SK-N-SH (cell line): ENCODE measurements around the gene TNFSF11. TPM values are rescaled to one million over a fixed set of nuclear protein-coding genes. Genes with fewer than 3 reads are reported as not detected.

Experiments used
- CTCF ChIA-PET: fragments of 300-600, 350-600 bp; formaldehyde crosslinking; extraction: SDS; loops from one replicate; lab custom pipeline; 2021; lab: Yijun Ruan, JAX
- POLR2A ChIA-PET: fragments of 350-600 bp; sonication (Branson Sonifier 250); formaldehyde crosslinking; extraction: SDS; loops from one replicate; lab custom pipeline; 2020; ENCODE audit warnings: antibody characterized with exemption, inconsistent platforms; lab: Yijun Ruan, JAX
- DNase-seq: peaks from one replicate; pipeline ENCODE4 v3.0.0; 2012
- H2AFZ ChIP-seq: fragments of 200-600 bp; sonication (generic); 2 replicates; pipeline ENCODE4 v1.8.1; 2016; ENCODE audit warnings: antibody characterized with exemption, mild to moderate bottlenecking, low read depth
- H3F3A ChIP-seq: fragments of 200-600 bp; sonication (generic); replicated peaks from 2 replicates; pipeline ENCODE3; 2016; ENCODE audit warnings: antibody characterized with exemption, mild to moderate bottlenecking; ENCODE audit not compliant: insufficient read depth
- H3K27ac ChIP-seq, 2 experiments: fragments of 200-500 bp in 1 of 2; fragments of 200-600 bp in 1 of 2; sonication (Bioruptor generic) in 1 of 2; sonication (generic), shearing (Covaris generic) in 1 of 2; 2 replicates each; pipeline versions ENCODE4 v1.5.1 to v1.6.1; 2014 to 2016; ENCODE audit warnings: low read depth in 2 of 2, inconsistent platforms in 1 of 2, low read length in 1 of 2, mild to moderate bottlenecking in 1 of 2, mixed read lengths in 1 of 2
- H3K27me3 ChIP-seq: fragments of 200-600 bp; sonication (generic), shearing (Covaris generic); 2 replicates; pipeline ENCODE4 v1.6.1; 2016; ENCODE audit warnings: mixed run types; ENCODE audit not compliant: insufficient read depth
- H3K36me3 ChIP-seq, 2 experiments: fragments of 200-500 bp in 1 of 2; fragments of 200-600 bp in 1 of 2; sonication (Bioruptor generic) in 1 of 2; sonication (generic) in 1 of 2; replicated peaks in 1 of 2; 2 replicates each; pipeline versions ENCODE3 to v1.5.1; 2014 to 2016; ENCODE audit warnings: low read length in 1 of 2, mild to moderate bottlenecking in 1 of 2; ENCODE audit not compliant: insufficient read depth in 2 of 2, control insufficient read depth in 1 of 2
- H3K4me1 ChIP-seq, 2 experiments: fragments of 200-500 bp in 1 of 2; fragments of 200-600 bp in 1 of 2; sonication (Bioruptor generic) in 1 of 2; sonication (generic), shearing (Covaris generic) in 1 of 2; 2 replicates each; pipeline versions ENCODE4 v1.5.1 to v1.6.1; 2014 to 2016; ENCODE audit warnings: low read depth in 1 of 2, low read length in 1 of 2, mixed run types in 1 of 2; ENCODE audit not compliant: insufficient read depth in 2 of 2, control insufficient read depth in 1 of 2
- H3K4me2 ChIP-seq: fragments of 200-600 bp; sonication (generic), shearing (Covaris generic); 2 replicates; pipeline ENCODE4 v1.6.1; 2017; ENCODE audit warnings: mixed run types
- H3K4me3 ChIP-seq, 2 experiments: fragments of 200-500 bp in 1 of 2; fragments of 200-600 bp in 1 of 2; sonication (Bioruptor generic) in 1 of 2; sonication (generic), shearing (Covaris generic) in 1 of 2; 2 replicates each; pipeline versions ENCODE4 v1.5.1 to v1.8.1; 2014 to 2016; ENCODE audit warnings: low read depth in 2 of 2, inconsistent platforms in 1 of 2, low read length in 1 of 2, mild to moderate bottlenecking in 1 of 2, mixed read lengths in 1 of 2, moderate library complexity in 1 of 2
- H3K79me2 ChIP-seq: fragments of 200-600 bp; sonication (generic); 2 replicates; pipeline ENCODE4 v1.8.1; 2017; ENCODE audit warnings: mild to moderate bottlenecking; ENCODE audit not compliant: insufficient read depth
- H3K9ac ChIP-seq: fragments of 200-600 bp; sonication (generic); 2 replicates; pipeline ENCODE4 v1.6.1; 2017; ENCODE audit warnings: mixed run types
- H3K9me2 ChIP-seq: fragments of 200-600 bp; sonication (generic); 2 replicates; pipeline ENCODE4 v1.6.1; 2017; ENCODE audit warnings: mixed run types
- H3K9me3 ChIP-seq: fragments of 200-600 bp; sonication (generic); 2 replicates; pipeline ENCODE4 v1.6.1; 2017; ENCODE audit warnings: mixed run types, mild to moderate bottlenecking, moderate library complexity
- H4K20me1 ChIP-seq: fragments of 200-600 bp; sonication (generic); 2 replicates; pipeline ENCODE4 v1.6.1; 2017; ENCODE audit warnings: mild to moderate bottlenecking, mixed run types; ENCODE audit not compliant: insufficient read depth
- CHD2 ChIP-seq: fragments of 150-350 bp; IDR thresholded peaks from 2 replicates; pipeline ENCODE4 v1.6.1; 2018; ENCODE audit warnings: low read length; ENCODE audit not compliant: partially characterized antibody
- CTCF ChIP-seq: fragments of 200-600 bp; sonication (generic); IDR thresholded peaks from 2 replicates; pipeline ENCODE4 v1.6.1; 2017; ENCODE audit warnings: antibody characterized with exemption, mild to moderate bottlenecking, moderate library complexity
- EZH2phosphoT487 ChIP-seq: fragments of 200-600 bp; sonication (generic); IDR thresholded peaks from 2 replicates; pipeline ENCODE4 v1.6.1; 2017; ENCODE audit warnings: low read depth, mixed run types, mild to moderate bottlenecking, antibody characterized with exemption, moderate library complexity, borderline replicate concordance
- FOSL2 ChIP-seq: IDR thresholded peaks from 2 replicates; pipeline ENCODE4 v1.4.0; 2012; ENCODE audit warnings: low read depth, mild to moderate bottlenecking, moderate library complexity, borderline replicate concordance
- FOXJ3 ChIP-seq: sonication (generic); formaldehyde crosslinking; IDR thresholded peaks from 2 replicates; pipeline ENCODE4 v1.5.1; 2020; ENCODE audit warnings: mild to moderate bottlenecking, missing genetic modification reagents
- FOXM1 ChIP-seq: IDR thresholded peaks from 2 replicates; pipeline ENCODE4 v1.4.0; 2012; ENCODE audit warnings: low read depth, mild to moderate bottlenecking
- GABPA ChIP-seq: IDR thresholded peaks from 2 replicates; pipeline ENCODE4 v1.4.0; 2012; ENCODE audit warnings: low read depth, mild to moderate bottlenecking
- IRF3 ChIP-seq: fragments of 150-350 bp; IDR thresholded peaks from 2 replicates; pipeline ENCODE4 v1.6.1; 2016; ENCODE audit warnings: mild to moderate bottlenecking, low read depth, low read length
- NFIC ChIP-seq: IDR thresholded peaks from 2 replicates; pipeline ENCODE4 v1.4.0; 2012; ENCODE audit warnings: borderline replicate concordance
- PBX3 ChIP-seq: IDR thresholded peaks from 2 replicates; pipeline ENCODE4; 2012
- RAD21 ChIP-seq: IDR thresholded peaks from 2 replicates; pipeline ENCODE4 v1.6.1; 2012; ENCODE audit warnings: mild to moderate bottlenecking, low read length
- RCOR1 ChIP-seq: fragments of 150-350 bp; IDR thresholded peaks from 2 replicates; pipeline ENCODE4 v1.6.1; 2017; ENCODE audit warnings: antibody characterized with exemption, low read length
- RXRA ChIP-seq: IDR thresholded peaks from 2 replicates; pipeline ENCODE4 v1.4.0; 2012; ENCODE audit warnings: low read depth, mild to moderate bottlenecking, borderline replicate concordance
- TAF1 ChIP-seq: IDR thresholded peaks from 2 replicates; pipeline ENCODE4 v1.6.1; 2012; ENCODE audit warnings: low read depth, mild to moderate bottlenecking, low read length, moderate library complexity, borderline replicate concordance
- TCF12 ChIP-seq: IDR thresholded peaks from 2 replicates; pipeline ENCODE4 v1.4.0; 2012
- WGBS: methylation state at CpG from one replicate; pipeline ENCODE4 v1.1.6; 2017; ENCODE audit warnings: low lambda C conversion rate; 5-methylcytosine and 5-hydroxymethylcytosine counted together
- polyA plus RNA-seq, 3 experiments: library from polyadenylated mRNA; depleted of rRNA; stranded (reverse); fragments of >200 nt; gene quantifications; 2 replicates each; pipeline ENCODE4 v1.2.3, GENCODE V29; 2012

TNFSF11 gene
- polyA plus RNA-seq, 1 of the 3 experiments (the other 2 are of a cell fraction), result not detected

- Histone ChIP-seq H4K20me1 (no peaks in the 10 kb centered on the region), H3K27me3 (peaks cover 17% of the 10 kb centered on the region; the same call in 1 of the 2 replicates), H3F3A (no peaks in the 10 kb centered on the region), H3K9ac (no peak overlapping the region), H3K36me3 (no peaks in the 10 kb centered on the region), H3K4me1 (no peaks in the 10 kb centered on the region; a peak in 1 of 4 replicates), H3K4me3 (no peak overlapping the region), H3K9me2 (no peaks in the 10 kb centered on the region), H3K4me2 (no peak overlapping the region), H3K9me3 (0 out of 2 replicates have a peak, but pooled peaks cover 7% of the 10 kb centered on the region), H3K79me2 (no peaks in the 10 kb centered on the region), H2AFZ (no peak overlapping the region), H3K27ac (no peak overlapping the region)
- TF ChIP-seq FOXJ3 (CRISPR knock-in tag), result no peak
- TF ChIP-seq EZH2phosphoT487, result no peak
- no peak for TF ChIP-seq NFIC
- TF ChIP-seq CTCF, result no peak
- TF ChIP-seq RCOR1, result no peak
- TF ChIP-seq FOSL2, result no peak
- no peak for TF ChIP-seq GABPA
- no peak for TF ChIP-seq TCF12
- TF ChIP-seq CHD2, result no peak
- no peak for TF ChIP-seq IRF3
- no peak for TF ChIP-seq FOXM1
- no peak for TF ChIP-seq RAD21
- no peak for TF ChIP-seq TAF1
- no peak for TF ChIP-seq PBX3
- no peak for TF ChIP-seq RXRA
- WGBS, result 28% methylated on average over 3 of the region's 3 CpGs
- CTCF ChIA-PET, result no interaction called here
- POLR2A ChIA-PET, result no interaction called here
- no peak for DNase-seq
Measured at GRCh38 chr13:42569576-42570344, 4.2 kb upstream of the TNFSF11 start.
